Measurements from ENCODE around the gene SLC39A11.

Gene SLC39A11

GRCh38 chr17:72915625-72916081 lies 176.8 kb downstream of the SLC39A11 start:
- TF ChIP-seq CTCF (conservative IDR thresholded peaks at IDR 0.05; ENCODE audit: low read depth, low read length), result no peak
- DNase-seq (ENCODE audit: low read depth), result no peak
- H3K4me3 ChIP-seq (ENCODE audit: low read depth, low read length), result no peak overlapping the region

DNA sequence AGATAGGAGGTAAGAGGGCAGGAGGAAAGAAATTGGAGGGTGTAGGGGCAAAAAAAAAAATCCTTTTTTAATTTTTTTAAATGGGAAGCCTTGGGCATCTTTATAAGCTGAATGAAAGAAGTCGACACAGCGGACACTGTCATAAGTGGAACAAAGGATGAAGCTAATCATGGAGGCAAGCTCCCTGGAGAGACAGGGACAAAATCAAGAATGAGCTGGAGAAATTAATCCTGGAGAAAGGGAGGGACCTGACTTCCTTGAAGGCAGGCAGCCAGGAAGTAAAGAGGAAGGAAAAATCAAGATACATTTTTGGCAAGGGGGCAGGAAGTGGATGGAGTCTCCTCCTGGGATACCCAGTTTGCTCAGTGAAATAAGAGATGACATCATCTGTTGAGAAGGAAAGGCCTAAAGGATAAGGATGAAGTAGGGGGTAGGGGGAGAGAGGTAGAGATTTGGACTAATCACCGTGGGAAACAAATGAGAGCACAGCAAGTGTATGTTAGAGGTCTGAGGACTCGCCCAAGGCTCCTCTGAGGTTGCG lies 179.3 kb downstream of the SLC39A11 start:
- no peak for TF ChIP-seq CTCF (conservative IDR thresholded peaks at IDR 0.05; ENCODE audit: low read depth, low read length)
- H3K4me3 ChIP-seq (ENCODE audit: low read depth, low read length), result no peak overlapping the region
- no peak for DNase-seq (ENCODE audit: low read depth)

DNA sequence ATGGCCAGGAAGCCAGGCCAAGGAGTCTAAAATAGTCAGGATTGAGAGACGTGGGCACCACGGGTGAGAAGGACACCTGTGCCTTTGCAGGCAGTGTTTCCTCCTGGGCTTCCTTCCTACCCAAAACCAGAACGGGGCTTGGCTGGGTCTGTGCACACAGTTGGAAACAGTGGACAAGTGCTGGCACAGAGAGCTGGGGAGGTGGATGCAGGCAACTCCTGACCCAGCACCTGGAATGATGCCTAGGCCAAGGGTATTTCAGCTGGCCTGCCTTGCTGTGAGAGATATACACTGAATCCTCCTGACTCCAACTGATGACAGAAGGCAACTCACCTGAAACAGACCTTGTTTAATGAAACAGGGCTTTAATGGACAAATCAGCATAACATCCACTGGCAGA lies 186.2 kb downstream of the SLC39A11 start:
- no peak overlapping the region for H3K4me3 ChIP-seq (ENCODE audit: low read depth, low read length)
- no peak for TF ChIP-seq CTCF (conservative IDR thresholded peaks at IDR 0.05; ENCODE audit: low read depth, low read length)
- DNase-seq (ENCODE audit: low read depth), result no peak

GRCh38 chr17:72903522-72903921 lies 189.0 kb downstream of the SLC39A11 start:
- no peak for DNase-seq (ENCODE audit: low read depth)
- H3K4me3 ChIP-seq (ENCODE audit: low read depth, low read length), result no peak overlapping the region
- no peak for TF ChIP-seq CTCF (conservative IDR thresholded peaks at IDR 0.05; ENCODE audit: low read depth, low read length)

DNA sequence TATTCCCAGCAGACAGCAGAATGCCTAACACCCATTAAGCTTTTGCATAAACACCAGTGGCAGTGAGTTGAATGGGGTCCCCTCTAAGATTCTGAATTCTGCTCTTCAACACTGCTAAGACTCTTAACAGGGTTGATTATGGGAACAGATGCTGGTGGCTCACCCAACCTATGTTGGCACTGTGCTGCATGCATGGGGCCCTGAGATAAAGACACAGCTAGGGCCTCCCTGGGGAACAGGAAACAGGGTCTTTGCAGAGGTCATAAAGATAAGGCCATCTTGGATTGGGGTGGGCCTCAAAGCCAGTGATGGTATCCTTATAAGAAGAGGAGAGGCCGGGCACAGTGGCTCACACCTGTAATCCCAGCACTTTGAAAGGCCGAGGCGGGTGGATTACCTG lies 190.8 kb downstream of the SLC39A11 start:
- H3K4me3 ChIP-seq (ENCODE audit: low read depth, low read length), result no peak overlapping the region
- TF ChIP-seq CTCF (conservative IDR thresholded peaks at IDR 0.05; ENCODE audit: low read depth, low read length), result no peak
- DNase-seq (ENCODE audit: low read depth), result no peak

GRCh38 chr17:72901083-72901482 lies 191.4 kb downstream of the SLC39A11 start:
- no peak for DNase-seq (ENCODE audit: low read depth)
- H3K4me3 ChIP-seq (ENCODE audit: low read depth, low read length), result no peak overlapping the region
- no peak for TF ChIP-seq CTCF (conservative IDR thresholded peaks at IDR 0.05; ENCODE audit: low read depth, low read length)

- DNase-seq (ENCODE audit: low read depth), result no peak
- no peak for TF ChIP-seq CTCF (conservative IDR thresholded peaks at IDR 0.05; ENCODE audit: low read depth, low read length)
- H3K4me3 ChIP-seq (ENCODE audit: low read depth, low read length), result no peak overlapping the region
Observed at GRCh38 chr17:72900654-72900971, 191.9 kb downstream of the SLC39A11 start.
